Cardiac muscle cell (in vitro differentiated cells and primary cell): ENCODE results near the gene CLDN20. TPM values are rescaled to one million over a fixed set of nuclear protein-coding genes. Genes with fewer than 3 reads are reported as not detected.
A peak's percentile ranks its signal among the peaks of the same experiment; 100 is the strongest.
"Not testable (repeated sequence)": the region's sequence is repeated elsewhere in the genome, so short reads cannot be mapped to it uniquely, and the experiment has no call there.

Experiments used
- DNase-seq, 2 donors: peaks; one replicate each; pipeline versions ENCODE4 v3.0.0 to v3.0.0-alpha.2; 2010 to 2017; ENCODE audit warnings: low read depth in 1 of 2, low spot score in 1 of 2
- H3K27ac ChIP-seq: fragments of 200-600 bp; sonication (generic); 2 replicates; pipeline ENCODE4 v1.5.1; 2016
- H3K27me3 ChIP-seq: fragments of 200-600 bp; sonication (generic); 2 replicates; pipeline ENCODE4 v1.6.0; 2016; ENCODE audit warnings: control low read depth
- H3K36me3 ChIP-seq: fragments of 200-600 bp; sonication (generic); 2 replicates; pipeline ENCODE4 v1.5.1; 2016; ENCODE audit warnings: control low read depth
- H3K4me1 ChIP-seq: fragments of 200-600 bp; sonication (generic); 2 replicates; pipeline ENCODE4 v1.8.1; 2017; ENCODE audit warnings: low read depth, mild to moderate bottlenecking, mixed run types
- H3K4me3 ChIP-seq: fragments of 200-600 bp; sonication (generic); 2 replicates; pipeline ENCODE4 v1.5.1; 2016; ENCODE audit warnings: mild to moderate bottlenecking
- H3K9me3 ChIP-seq: fragments of 200-600 bp; sonication (generic); 2 replicates; pipeline ENCODE4 v1.5.1; 2017; ENCODE audit warnings: low read depth, mild to moderate bottlenecking, control low read depth
- CTCF ChIP-seq: IDR thresholded peaks from 2 replicates; pipeline ENCODE4 v1.5.1; 2012; ENCODE audit warnings: low read depth, mild to moderate bottlenecking, low read length
- polyA plus RNA-seq: library from polyadenylated mRNA; unstranded; fragments of >200 nt; fragmentation: Nextera tagmentation; extraction: Ambion mirVana; gene quantifications from 2 replicates; pipeline ENCODE4 v1.2.1, GENCODE V29; 2016
- total RNA-seq: library from RNA; depleted of rRNA; stranded (reverse); fragments of >200 nt; gene quantifications from 2 replicates; pipeline ENCODE4 v1.2.3, GENCODE V29; 2016

The CLDN20 gene
- total and polyA plus RNA-seq, 2 experiments from 2014 or later: 0.44 TPM; not detected in 1

GRCh38 chr6:155306958-155307357 is 43.1 kb downstream of the CLDN20 start:
- no peak overlapping the region for H3K27ac ChIP-seq
- no peaks in the 10 kb centered on the region for H3K9me3 ChIP-seq

GRCh38 chr6:155309150-155309549 is 45.3 kb downstream of the CLDN20 start:
- DNase-seq: no peak
- Histone ChIP-seq H3K27me3 (no peaks in the 10 kb centered on the region), H3K27ac (no peak overlapping the region), H3K4me3 (no peak overlapping the region), H3K4me1 (no peaks in the 10 kb centered on the region), H3K36me3 (peaks cover 11% of the 10 kb centered on the region), H3K9me3 (no peaks in the 10 kb centered on the region)
- no peak for TF ChIP-seq CTCF

More at GRCh38 chr6:155306958-155307357, 43.1 kb downstream of the CLDN20 start:
- Histone ChIP-seq H3K4me3 (no peak overlapping the region), H3K4me1 (no peaks in the 10 kb centered on the region), H3K36me3 (peaks cover 15% of the 10 kb centered on the region), H3K27me3 (no peaks in the 10 kb centered on the region)
- no peak for TF ChIP-seq CTCF
- no peak for DNase-seq

- no peak for DNase-seq
- Histone ChIP-seq H3K9me3 (no peaks in the 10 kb centered on the region), H3K27ac (no peak overlapping the region), H3K4me1 (no peaks in the 10 kb centered on the region), H3K4me3 (no peak overlapping the region), H3K36me3 (peaks cover 11% of the 10 kb centered on the region), H3K27me3 (no peaks in the 10 kb centered on the region)
- no peak for TF ChIP-seq CTCF
Observed at GRCh38 chr6:155310596-155310995, 46.8 kb downstream of the CLDN20 start.

- H3K27ac ChIP-seq: no peak overlapping the region
- TF ChIP-seq CTCF: no peak
- no peak overlapping the region for H3K4me3 ChIP-seq
Observed at GRCh38 chr6:155311086-155311485, 47.3 kb downstream of the CLDN20 start.

GRCh38 chr6:155311583-155311982 is 47.8 kb downstream of the CLDN20 start:
- Histone ChIP-seq H3K36me3 (peaks cover 11% of the 10 kb centered on the region), H3K9me3 (no peaks in the 10 kb centered on the region), H3K27ac (no peak overlapping the region), H3K27me3 (no peaks in the 10 kb centered on the region), H3K4me3 (no peak overlapping the region), H3K4me1 (no peaks in the 10 kb centered on the region)
- no peak for TF ChIP-seq CTCF
- DNase-seq: no peak

More at GRCh38 chr6:155311086-155311485, 47.3 kb downstream of the CLDN20 start:
- H3K36me3 ChIP-seq: peaks cover 11% of the 10 kb centered on the region
- DNase-seq: peak in 1 of 2 donors; percentile 21
- no peaks in the 10 kb centered on the region for H3K27me3 ChIP-seq
- no peaks in the 10 kb centered on the region for H3K9me3 ChIP-seq
- no peaks in the 10 kb centered on the region for H3K4me1 ChIP-seq

GRCh38 chr6:155312950-155313349 is 49.1 kb downstream of the CLDN20 start:
- not testable (repeated sequence) for DNase-seq, H3K27ac ChIP-seq
- H3K4me3 ChIP-seq: peak overlapping the region; percentile 72

More at GRCh38 chr6:155312950-155313349, 49.1 kb downstream of the CLDN20 start:
- not testable (repeated sequence) for H3K27me3 ChIP-seq, H3K9me3 ChIP-seq, H3K4me1 ChIP-seq
- peaks cover 11% of the 10 kb centered on the region for H3K36me3 ChIP-seq
